ENCODE data around the gene CLEC18B.

DNA sequence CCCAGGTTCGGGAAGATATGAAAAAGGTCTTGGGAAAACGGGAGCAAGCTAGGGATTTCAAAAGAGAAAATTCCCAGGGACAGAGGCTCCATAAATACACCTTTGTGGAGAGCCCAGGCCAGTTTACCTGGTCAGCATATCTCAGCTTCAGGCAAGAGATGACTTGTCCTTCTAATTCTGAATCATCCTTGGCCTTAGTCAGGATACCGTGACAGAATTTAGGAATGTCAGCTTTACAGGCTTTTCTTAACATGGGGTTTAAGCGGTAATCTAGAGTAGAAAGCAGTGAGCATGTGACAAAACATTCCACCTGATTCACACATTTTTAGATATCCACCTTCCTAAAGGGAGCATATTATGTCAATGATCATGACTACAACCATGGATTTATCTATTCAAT is 41.1 kb upstream of the CLEC18B start:
- TF ChIP-seq, protein P1, sequence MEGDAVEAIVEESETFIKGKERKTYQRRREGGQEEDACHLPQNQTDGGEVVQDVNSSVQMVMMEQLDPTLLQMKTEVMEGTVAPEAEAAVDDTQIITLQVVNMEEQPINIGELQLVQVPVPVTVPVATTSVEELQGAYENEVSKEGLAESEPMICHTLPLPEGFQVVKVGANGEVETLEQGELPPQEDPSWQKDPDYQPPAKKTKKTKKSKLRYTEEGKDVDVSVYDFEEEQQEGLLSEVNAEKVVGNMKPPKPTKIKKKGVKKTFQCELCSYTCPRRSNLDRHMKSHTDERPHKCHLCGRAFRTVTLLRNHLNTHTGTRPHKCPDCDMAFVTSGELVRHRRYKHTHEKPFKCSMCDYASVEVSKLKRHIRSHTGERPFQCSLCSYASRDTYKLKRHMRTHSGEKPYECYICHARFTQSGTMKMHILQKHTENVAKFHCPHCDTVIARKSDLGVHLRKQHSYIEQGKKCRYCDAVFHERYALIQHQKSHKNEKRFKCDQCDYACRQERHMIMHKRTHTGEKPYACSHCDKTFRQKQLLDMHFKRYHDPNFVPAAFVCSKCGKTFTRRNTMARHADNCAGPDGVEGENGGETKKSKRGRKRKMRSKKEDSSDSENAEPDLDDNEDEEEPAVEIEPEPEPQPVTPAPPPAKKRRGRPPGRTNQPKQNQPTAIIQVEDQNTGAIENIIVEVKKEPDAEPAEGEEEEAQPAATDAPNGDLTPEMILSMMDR (IDR thresholded peaks at IDR 0.05), result no peak
- no peak for TF ChIP-seq EZH2 (IDR thresholded peaks at IDR 0.05)
- TF ChIP-seq EZH2phosphoT487 (IDR thresholded peaks at IDR 0.05), result no peak
